Measurements from ENCODE around the gene CENPC.

GRCh38 chr4:67468830-67469229 lies 76.5 kb downstream of the CENPC start:
- TF ChIP-seq CTCF (IDR thresholded peaks at IDR 0.05) (no peak), POLR2A (IDR thresholded peaks at IDR 0.05) (no peak), POLR2AphosphoS5 (IDR thresholded peaks at IDR 0.05) (no peak)
